ENCODE measurements around the gene NRG3. TPM values are rescaled to one million over a fixed set of nuclear protein-coding genes. Genes with fewer than 3 reads are reported as not detected.

NRG3 gene
- total RNA-seq, 1 donor from 2014 or later: not detected

- DNase-seq (ENCODE audit: low spot score): no peak
- Mint-ChIP-seq H3K27me3 (ENCODE audit: low read depth) (no peaks in the 10 kb centered on the region), H3K4me1 (ENCODE audit: low read depth) (peaks cover 6% of the 10 kb centered on the region), H3K4me3 (ENCODE audit: unreplicated experiment) (no peak overlapping the region), H3K36me3 (ENCODE audit: low read depth) (no peaks in the 10 kb centered on the region), H3K27ac (ENCODE audit: unreplicated experiment) (no peak overlapping the region), H3K9me3 (ENCODE audit: low read depth) (peaks cover 10% of the 10 kb centered on the region)
- no peak for TF ChIP-seq CTCF (IDR thresholded peaks at IDR 0.05)
Measured at GRCh38 chr10:82191653-82192052, 316.7 kb downstream of the NRG3 start.

- Mint-ChIP-seq H3K27me3 (ENCODE audit: low read depth) (no peaks in the 10 kb centered on the region), H3K36me3 (ENCODE audit: low read depth) (no peaks in the 10 kb centered on the region), H3K4me1 (ENCODE audit: low read depth) (peaks cover 6% of the 10 kb centered on the region), H3K4me3 (ENCODE audit: unreplicated experiment) (no peak overlapping the region), H3K9me3 (ENCODE audit: low read depth) (peaks cover 7% of the 10 kb centered on the region), H3K27ac (ENCODE audit: unreplicated experiment) (no peak overlapping the region)
- DNase-seq (ENCODE audit: low spot score): no peak
- TF ChIP-seq CTCF (IDR thresholded peaks at IDR 0.05): no peak
Measured at GRCh38 chr10:82192665-82193064, 317.7 kb downstream of the NRG3 start.

GRCh38 chr10:82194419-82194818 is 319.4 kb downstream of the NRG3 start:
- peaks cover 7% of the 10 kb centered on the region for H3K9me3 Mint-ChIP-seq (ENCODE audit: low read depth)

GRCh38 chr10:82206831-82207230 is 331.8 kb downstream of the NRG3 start:
- Mint-ChIP-seq H3K9me3 (ENCODE audit: low read depth) (peaks cover 3% of the 10 kb centered on the region), H3K36me3 (ENCODE audit: low read depth) (no peaks in the 10 kb centered on the region), H3K27ac (ENCODE audit: unreplicated experiment) (no peak overlapping the region), H3K4me3 (ENCODE audit: unreplicated experiment) (no peak overlapping the region), H3K4me1 (ENCODE audit: low read depth) (peaks cover 4% of the 10 kb centered on the region), H3K27me3 (ENCODE audit: low read depth) (peaks cover 2% of the 10 kb centered on the region)
- no peak for TF ChIP-seq CTCF (IDR thresholded peaks at IDR 0.05)
- no peak for DNase-seq (ENCODE audit: low spot score)

More at GRCh38 chr10:82194419-82194818, 319.4 kb downstream of the NRG3 start:
- Mint-ChIP-seq H3K27me3 (ENCODE audit: low read depth) (no peaks in the 10 kb centered on the region), H3K4me1 (ENCODE audit: low read depth) (peaks cover 6% of the 10 kb centered on the region), H3K36me3 (ENCODE audit: low read depth) (no peaks in the 10 kb centered on the region), H3K27ac (ENCODE audit: unreplicated experiment) (no peak overlapping the region), H3K4me3 (ENCODE audit: unreplicated experiment) (no peak overlapping the region)
- no peak for TF ChIP-seq CTCF (IDR thresholded peaks at IDR 0.05)
- DNase-seq (ENCODE audit: low spot score): no peak

- H3K27me3 Mint-ChIP-seq (ENCODE audit: low read depth): peaks cover 2% of the 10 kb centered on the region
- peaks cover 3% of the 10 kb centered on the region for H3K9me3 Mint-ChIP-seq (ENCODE audit: low read depth)
- no peak overlapping the region for H3K27ac Mint-ChIP-seq (ENCODE audit: unreplicated experiment)
- H3K36me3 Mint-ChIP-seq (ENCODE audit: low read depth): no peaks in the 10 kb centered on the region
- H3K4me1 Mint-ChIP-seq (ENCODE audit: low read depth): peaks cover 4% of the 10 kb centered on the region
- no peak for TF ChIP-seq CTCF (IDR thresholded peaks at IDR 0.05)
- H3K4me3 Mint-ChIP-seq (ENCODE audit: unreplicated experiment): no peak overlapping the region
- DNase-seq (ENCODE audit: low spot score): no peak
Measured at GRCh38 chr10:82208726-82209125, 333.7 kb downstream of the NRG3 start.
